HG02973 (cell line): ENCODE measurements around the gene PIK3CB.
A peak's percentile ranks its signal among the peaks of the same experiment; 100 is the strongest.
"Not testable (repeated sequence)": the region's sequence is repeated elsewhere in the genome, so short reads cannot be mapped to it uniquely, and the experiment has no call there.

Experiments
- ATAC-seq: cut with Tn5 transposase; IDR thresholded peaks from one replicate; pipeline ENCODE4 v1.9.1; 2021; ENCODE audit warnings: moderate library complexity; ENCODE audit not compliant: unreplicated experiment

PIK3CB gene

DNA sequence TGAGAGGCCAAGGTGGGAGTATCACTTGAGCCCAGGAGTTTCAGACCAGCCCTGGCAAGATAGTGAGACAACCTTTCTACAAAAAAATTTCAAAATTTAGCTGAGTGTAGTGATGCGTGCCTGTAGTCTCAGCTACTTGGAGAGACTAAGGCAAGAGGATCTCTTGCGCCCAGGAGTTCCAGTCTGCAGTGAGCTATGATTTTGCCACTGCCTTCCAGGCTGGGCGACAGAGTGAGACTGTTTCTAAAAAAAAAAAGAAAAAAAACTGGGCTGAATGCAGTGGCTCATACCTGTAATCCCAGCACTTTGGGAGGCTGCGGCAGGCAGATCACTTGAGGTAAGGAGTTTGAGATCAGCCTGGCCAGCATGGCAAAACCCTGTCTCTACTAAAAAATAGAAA lies 14.0 kb upstream of the PIK3CB start:
- no peak for ATAC-seq

DNA sequence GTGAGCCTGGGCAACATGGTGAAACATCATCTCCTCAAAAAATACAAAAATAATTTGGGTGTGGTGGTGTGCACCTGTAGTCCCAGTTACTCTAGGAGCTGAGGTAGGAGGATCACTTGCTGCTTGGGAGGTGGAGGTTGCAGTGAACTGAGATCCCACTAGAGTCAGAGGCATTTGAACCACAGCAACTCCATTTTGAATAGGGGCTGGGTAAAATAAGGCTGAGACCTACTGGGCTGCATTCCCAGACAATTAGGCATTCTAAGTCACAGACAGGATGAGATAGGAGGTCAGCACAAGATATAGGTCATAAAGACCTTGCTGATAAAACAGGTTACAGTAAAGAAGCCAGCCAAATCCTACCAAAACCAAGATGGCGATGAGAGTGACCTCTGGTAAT lies 12.1 kb upstream of the PIK3CB start:
- not testable (repeated sequence) for ATAC-seq

DNA sequence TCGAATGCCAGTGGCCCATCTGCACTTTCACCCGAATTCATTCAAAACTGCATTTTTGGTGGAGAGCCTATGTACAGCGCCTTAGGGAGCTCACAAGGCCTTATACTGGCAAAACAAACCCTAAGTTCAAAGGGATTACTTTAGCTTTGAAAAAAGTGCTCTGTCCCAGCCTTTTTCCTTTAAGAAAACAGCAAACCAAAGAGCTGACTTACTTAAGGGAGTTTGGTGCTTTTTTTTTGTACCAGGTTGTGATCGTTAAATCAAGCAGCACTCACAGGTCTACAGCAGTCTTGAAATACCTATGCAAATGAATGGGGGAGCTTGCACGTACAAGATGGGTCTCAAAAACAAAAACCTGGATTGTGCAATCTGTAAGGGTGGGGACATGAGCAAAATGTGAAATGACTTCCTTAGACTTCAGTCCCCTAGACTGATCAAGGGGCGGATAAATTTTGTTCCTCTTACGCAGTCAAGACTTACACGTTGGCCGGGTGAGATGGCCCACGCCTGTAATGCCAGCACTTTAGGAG lies 11.6 kb upstream of the PIK3CB start:
- no peak for ATAC-seq

DNA sequence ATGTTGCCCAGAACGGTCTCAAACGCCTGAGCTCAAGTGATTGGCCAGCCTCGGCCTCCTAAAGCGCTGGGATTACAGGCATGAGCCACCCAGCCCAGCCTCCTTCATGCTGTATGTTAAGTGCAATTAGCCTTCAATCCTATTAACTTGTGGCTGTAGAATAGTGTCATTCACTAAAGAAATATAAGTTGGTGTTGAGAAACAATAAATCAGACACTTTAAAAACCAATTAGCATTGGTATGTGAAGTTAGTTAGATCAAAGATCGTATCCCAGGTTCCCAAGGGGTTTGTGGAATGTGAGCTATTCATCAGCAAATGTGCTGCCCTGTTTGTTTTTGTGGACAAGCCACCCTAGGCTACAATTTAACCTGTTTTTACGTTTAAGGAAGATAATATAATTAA lies 11.0 kb upstream of the PIK3CB start:
- no peak for ATAC-seq

DNA sequence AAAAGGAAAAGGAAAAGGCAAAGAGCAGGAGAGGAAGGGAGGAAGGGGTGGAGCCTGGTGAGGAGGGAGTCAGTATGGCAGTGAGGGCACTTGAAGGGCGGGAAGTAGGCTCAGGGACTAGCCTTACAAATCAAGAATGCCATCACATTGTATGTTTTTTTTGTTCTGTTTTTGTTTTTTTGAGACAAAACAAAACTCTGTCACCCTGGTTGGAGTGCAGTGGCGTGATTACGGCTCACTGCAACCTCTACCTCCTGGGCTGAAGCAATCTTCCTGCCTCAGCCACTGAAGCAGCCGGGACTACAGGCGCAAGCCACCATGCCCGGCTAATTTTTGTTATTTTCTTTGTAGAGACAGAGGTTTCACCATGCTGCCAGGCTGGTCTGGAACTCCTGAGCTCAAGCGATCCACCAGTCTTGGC lies 10.5 kb upstream of the PIK3CB start:
- no peak for ATAC-seq

DNA sequence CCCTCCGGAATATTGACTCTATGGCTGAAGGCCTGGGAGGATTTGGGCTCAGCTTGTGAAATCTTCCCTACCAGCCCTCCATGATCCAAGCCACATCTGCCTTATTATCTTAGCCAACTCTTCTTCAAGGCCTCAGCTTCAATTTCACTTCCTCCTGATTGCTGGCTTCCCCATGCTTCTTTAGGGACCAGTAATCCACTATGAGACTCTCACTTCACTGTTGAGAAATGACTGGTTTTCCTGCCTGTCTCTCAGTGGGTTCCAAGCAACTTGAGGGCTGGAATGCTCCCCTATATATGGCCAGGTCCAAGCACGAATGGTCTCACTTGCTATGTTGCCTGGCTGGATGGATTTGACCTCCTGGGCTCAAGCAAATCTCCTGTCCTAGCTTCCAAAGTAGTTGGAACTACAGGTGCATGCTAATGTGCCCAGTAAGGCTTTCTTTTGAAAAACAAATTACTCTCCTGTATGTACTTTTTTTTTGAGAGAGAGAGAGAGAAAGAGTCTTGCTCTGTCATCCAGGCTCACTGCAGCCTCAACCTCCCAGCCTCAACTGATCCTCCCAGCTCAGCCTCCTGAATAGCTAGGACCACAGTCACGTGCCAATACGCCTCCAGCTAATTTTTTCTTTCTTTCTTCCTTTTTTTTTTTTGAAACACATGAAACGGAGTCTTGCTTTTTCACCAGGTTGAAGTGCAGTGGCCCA lies 7.9 kb upstream of the PIK3CB start:
- peak; percentile 69 for ATAC-seq

DNA sequence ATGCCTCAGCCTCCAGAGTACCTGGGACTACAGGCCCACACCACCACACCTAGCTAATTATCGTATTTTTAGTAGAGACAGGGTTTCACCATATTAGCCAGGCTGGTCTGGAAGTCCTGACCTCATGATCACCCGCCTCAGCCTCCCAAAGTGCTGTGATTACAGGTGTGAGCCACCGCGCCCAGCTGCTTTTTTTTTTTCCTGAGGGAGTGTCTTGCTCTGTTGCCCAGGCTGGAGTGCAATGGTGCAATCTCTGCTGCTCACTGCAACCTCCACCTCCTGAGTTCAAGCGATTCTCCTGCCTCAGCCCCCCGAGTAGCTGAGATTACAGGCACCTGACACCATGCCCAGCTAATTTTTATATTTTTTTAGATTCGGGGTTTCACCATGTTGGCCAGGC lies 3.7 kb upstream of the PIK3CB start:
- not testable (repeated sequence) for ATAC-seq

GRCh38 chr3:138835846-138836245 lies 1.1 kb upstream of the PIK3CB start:
- not testable (repeated sequence) for ATAC-seq

DNA sequence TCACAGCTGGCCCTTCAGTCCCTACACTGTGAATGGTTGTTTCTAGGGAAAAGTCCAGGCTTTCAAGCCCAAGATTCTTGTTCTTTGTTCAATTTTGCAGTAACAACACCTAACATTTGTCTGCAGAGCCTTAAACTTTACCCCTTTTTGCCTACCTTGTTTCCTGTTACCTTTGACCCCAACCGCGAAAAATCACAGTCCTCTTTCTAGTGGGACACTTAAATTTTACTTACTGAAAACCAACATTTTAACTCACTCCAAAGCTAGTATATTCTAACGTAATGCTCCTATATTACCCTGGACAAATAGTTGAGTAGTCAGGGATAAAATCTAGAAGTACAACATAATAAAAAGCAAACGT lies 649 bp upstream of the PIK3CB start:
- no peak for ATAC-seq

DNA sequence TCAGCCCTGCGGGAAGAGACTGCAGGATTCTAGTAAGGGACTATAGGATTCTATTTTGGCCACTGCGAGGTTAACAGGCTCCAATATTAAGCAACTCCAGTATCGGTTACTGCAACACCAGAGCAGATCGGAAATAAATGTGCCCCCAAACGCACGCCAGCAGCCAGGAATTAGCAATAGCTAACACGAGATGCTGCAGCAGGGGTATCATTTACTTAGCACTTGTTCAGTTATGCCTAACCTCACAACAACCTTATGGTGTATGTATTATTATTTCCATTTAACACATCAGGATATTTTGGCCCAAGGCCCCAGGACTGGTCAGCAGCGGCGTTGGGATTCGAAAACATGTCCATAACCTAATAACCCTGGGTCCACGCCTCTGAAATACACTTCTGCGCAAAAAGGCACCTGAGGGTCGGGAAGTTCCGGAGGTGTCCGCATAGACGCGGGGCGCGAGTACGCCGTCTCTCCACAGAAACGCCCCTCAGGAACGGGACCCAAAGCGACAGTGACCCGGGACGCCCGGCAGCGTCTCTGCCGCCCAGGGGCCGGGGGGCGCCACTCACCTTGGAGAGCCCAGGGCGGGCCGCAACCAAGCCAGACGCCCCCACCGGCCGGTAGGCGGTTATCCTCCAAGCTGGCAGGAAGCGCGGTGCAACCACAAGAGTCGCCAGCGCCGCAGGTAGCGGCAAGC lies 681 bp downstream of the PIK3CB start:
- peak; percentile 41 for ATAC-seq

- ATAC-seq = not testable (repeated sequence)
These were observed 2.2 kb downstream of the PIK3CB start for GRCh38 chr3:138832473-138833057.

DNA sequence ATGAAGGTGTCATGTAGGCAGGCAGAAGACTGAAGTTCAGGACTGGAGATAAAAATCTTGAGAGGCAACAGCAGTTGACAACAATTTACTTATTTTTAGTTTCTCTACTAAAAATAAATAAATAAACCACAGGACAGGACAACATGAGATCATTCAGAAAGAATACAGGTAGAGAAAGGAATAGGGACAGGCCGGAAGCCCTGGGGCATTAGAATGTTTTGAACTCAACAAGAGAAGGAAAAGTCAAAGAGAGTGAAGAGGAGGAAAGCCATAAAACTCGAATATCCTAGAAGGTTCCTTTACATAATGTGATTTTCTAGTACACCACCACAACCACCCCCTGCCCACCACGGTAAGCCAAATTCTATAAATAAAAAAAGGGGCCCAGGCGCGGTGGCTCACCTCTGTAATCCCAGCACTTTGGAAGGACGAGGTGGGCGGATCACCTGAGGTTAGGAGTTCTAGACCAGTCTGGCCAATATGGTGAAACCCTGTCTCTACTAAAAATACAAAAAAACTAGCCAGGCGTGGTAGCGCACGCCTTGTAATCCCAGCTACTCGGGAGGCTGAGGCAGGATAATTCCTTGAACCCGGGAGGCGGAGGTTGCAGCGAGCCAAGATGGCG lies 4.7 kb downstream of the PIK3CB start:
- ATAC-seq = no peak

GRCh38 chr3:138829097-138829496 lies 5.6 kb downstream of the PIK3CB start:
- no peak for ATAC-seq

DNA sequence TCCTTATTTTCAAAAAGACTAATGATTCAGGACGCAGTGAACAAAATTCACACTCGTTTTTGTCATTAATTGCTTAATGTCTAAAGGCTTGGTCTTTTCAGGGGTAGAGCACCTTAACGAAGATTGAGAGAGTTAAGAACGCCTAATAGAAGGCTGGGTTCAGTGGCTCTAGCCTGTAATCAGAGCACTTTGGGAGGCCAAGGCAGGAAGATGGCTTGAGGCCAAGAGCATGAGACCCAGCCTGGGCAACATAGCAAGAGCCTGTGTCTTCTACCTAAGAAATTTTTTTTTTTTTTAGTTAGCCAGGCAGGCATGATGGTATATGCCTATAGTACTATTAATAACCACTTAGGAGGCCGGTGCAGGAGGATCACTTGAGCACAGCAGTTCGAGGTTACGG lies 7.5 kb downstream of the PIK3CB start:
- ATAC-seq = no peak

DNA sequence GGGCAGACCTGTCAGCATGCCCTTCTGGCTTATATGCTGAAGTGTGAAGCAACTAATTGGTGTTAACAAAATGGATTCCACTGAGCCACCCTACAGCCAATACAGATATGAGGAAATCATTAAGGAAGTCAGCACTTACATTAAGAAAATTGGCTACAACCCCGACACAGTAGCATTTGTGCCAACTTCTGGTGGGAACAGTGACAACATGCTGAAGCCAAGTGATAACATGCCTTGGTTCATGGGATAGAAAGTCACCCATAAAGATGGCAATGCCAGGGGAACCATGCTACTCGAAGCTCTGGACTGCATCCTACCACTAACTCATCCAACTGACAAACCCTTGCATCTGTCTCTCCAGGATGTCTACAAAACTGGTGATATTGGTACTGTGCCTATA lies 9.4 kb downstream of the PIK3CB start:
- ATAC-seq = no peak

DNA sequence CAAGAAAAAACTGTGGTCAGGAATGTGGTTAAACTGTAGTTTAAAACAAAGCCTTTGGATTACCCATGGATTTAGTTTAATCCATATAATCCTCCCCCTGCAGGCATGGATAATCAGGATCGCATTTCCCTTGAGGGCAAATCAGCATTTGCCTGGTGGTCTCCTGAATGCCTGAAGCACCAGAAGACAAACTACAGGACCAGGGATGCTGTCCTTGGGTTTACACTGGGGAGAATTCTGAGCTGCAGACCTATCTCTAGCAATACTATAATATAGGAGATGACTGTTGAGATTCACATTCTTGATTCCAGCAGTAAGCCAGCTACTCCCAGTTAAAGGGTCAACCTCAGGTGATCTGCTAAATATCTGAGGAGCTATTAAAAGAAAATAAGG lies 10.6 kb downstream of the PIK3CB start:
- no peak for ATAC-seq

DNA sequence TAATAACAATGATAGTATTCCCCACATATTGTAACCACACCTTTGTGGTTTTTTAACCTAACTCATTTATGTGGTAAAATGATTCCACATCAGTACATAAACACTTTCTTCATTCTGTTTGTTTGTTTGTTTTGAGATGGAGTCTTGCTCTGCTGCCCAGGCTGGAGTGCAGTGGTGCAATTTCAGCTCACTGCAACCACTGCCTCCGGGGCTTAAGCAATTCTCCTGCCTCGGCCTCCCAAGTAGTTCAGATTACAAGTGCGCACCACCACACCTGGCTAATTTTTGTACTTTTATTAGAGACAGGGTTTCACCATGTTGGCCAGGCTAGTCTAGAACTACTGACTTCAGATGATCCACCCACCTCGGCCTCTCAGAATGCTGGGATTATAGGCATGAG lies 14.3 kb downstream of the PIK3CB start:
- ATAC-seq = not testable (repeated sequence)

GRCh38 chr3:138818185-138818860 lies 16.4 kb downstream of the PIK3CB start:
- no peak for ATAC-seq

GRCh38 chr3:138817695-138818094 lies 17.0 kb downstream of the PIK3CB start:
- ATAC-seq = no peak

DNA sequence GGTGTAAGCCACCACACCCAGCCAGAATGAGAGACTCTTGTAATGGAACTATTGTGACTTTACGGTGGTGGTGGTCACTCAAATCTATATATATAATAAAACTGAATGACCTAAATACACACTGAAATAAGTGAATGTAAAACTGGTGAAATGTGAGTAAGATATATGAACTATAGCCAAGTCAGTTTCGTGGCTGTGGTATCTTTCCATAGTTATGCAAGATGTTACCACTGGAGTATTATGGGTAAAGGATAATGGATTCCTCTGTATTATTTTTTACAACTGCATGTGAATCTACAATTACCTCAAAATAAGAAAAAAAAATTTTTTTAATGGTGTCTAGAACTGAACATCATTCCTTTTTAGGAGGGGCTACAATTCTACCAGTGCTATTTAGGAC lies 21.9 kb downstream of the PIK3CB start:
- no peak for ATAC-seq
